HCT116 (cell line): ENCODE results near the gene ANXA2R. TPM values are rescaled to one million over a fixed set of nuclear protein-coding genes. Genes with fewer than 3 reads are reported as not detected.
"Not testable (repeated sequence)": the region's sequence is repeated elsewhere in the genome, so short reads cannot be mapped to it uniquely, and the experiment has no call there.

Source experiments
- ATAC-seq: fragments of 200-7000 bp; cut with Tn5 transposase; 2 replicates; pipeline ENCODE4 v1.9.1; 2020; ENCODE audit warnings: mild to moderate bottlenecking, moderate library complexity
- BruUV-seq: library from RNA; stranded (reverse); fragments of 400-500 nt; replicated peaks from 2 replicates; lab custom pipeline; 2021; lab: Mats Ljungman, UMichigan
- CTCF ChIA-PET: fragments of 300-600 bp; sonication (Branson Sonifier 250); formaldehyde crosslinking; loops from one replicate; lab custom pipeline; 2021; ENCODE audit warnings: antibody characterized with exemption; lab: Charles Lee
- POLR2A ChIA-PET: fragments of 300-600, 350-600 bp; sonication (Branson Sonifier 250); formaldehyde crosslinking; loops from one replicate; lab custom pipeline; 2021; ENCODE audit warnings: antibody characterized with exemption; lab: Charles Lee
- RAD21 ChIA-PET, 2 experiments: fragments of 300-600 bp; sonication (Branson Sonifier 250); formaldehyde crosslinking; loops; one replicate each; lab custom pipeline; 2023; ENCODE audit warnings: low total read pairs in 2 of 2; ENCODE audit not compliant: uncharacterized antibody in 2 of 2, unreplicated experiment in 2 of 2, low non-redundant PET in 1 of 2; lab: Charles Lee
- DNase-seq: peaks from one replicate; pipeline ENCODE4 v3.0.0-alpha.2; 2010; ENCODE audit warnings: low read depth, low spot score
- H2AFZ ChIP-seq: fragments of 200-600 bp; shearing (Covaris generic), sonication (generic); 2 replicates; pipeline ENCODE4 v1.6.1; 2017; ENCODE audit warnings: low read depth, mixed run types, mixed read lengths, antibody characterized with exemption, low read length; ENCODE audit not compliant: poor library complexity, severe bottlenecking
- H3K27ac ChIP-seq: 2 replicates; pipeline ENCODE4 v1.5.1; 2012; ENCODE audit warnings: low read depth, low read length
- H3K27me3 ChIP-seq: fragments of 200-600 bp; sonication (generic); 2 replicates; pipeline ENCODE4 v1.6.1; 2016; ENCODE audit warnings: mixed run types, low read length, mixed read lengths; ENCODE audit not compliant: insufficient read depth
- H3K36me3 ChIP-seq, 2 experiments: fragments of 200-500 bp in 1 of 2; fragments of 200-600 bp in 1 of 2; sonication (Bioruptor generic) in 1 of 2; sonication (generic) in 1 of 2; 2 replicates each; pipeline versions ENCODE4 v1.5.1 to v1.6.1; 2014 to 2016; ENCODE audit warnings: low read length in 2 of 2, inconsistent platforms in 1 of 2, mixed read lengths in 1 of 2, mixed run types in 1 of 2; ENCODE audit not compliant: insufficient read depth in 2 of 2, control insufficient read depth in 1 of 2
- H3K4me1 ChIP-seq, 2 experiments: fragments of 200-600 bp in 1 of 2; sonication (generic) in 1 of 2; 2 replicates each; pipeline versions ENCODE4 v1.5.1 to v1.6.1; 2012 to 2017; ENCODE audit warnings: low read length in 2 of 2, inconsistent platforms in 1 of 2, mild to moderate bottlenecking in 1 of 2, mixed read lengths in 1 of 2, mixed run types in 1 of 2, moderate library complexity in 1 of 2; ENCODE audit not compliant: insufficient read depth in 2 of 2, control insufficient read depth in 1 of 2
- H3K4me2 ChIP-seq: fragments of 200-600 bp; sonication (generic); 2 replicates; pipeline ENCODE4 v1.6.1; 2017; ENCODE audit warnings: mixed run types, low read length, mixed read lengths
- H3K4me3 ChIP-seq, 2 experiments: fragments of 200-600 bp in 1 of 2; sonication (generic) in 1 of 2; replicated peaks in 1 of 2; 2 replicates each; pipeline ENCODE4 v1.5.1; 2011 to 2016; ENCODE audit warnings: low read length in 2 of 2, control low read depth in 1 of 2, low read depth in 1 of 2, mild to moderate bottlenecking in 1 of 2, mixed read lengths in 1 of 2, mixed run types in 1 of 2
- H3K79me2 ChIP-seq: fragments of 200-600 bp; sonication (generic); 2 replicates; pipeline ENCODE4 v1.6.1; 2017; ENCODE audit warnings: mild to moderate bottlenecking, mixed run types, low read length, moderate library complexity, mixed read lengths; ENCODE audit not compliant: insufficient read depth
- H3K9ac ChIP-seq: fragments of 200-600 bp; sonication (generic); 2 replicates; pipeline ENCODE4 v1.6.1; 2016; ENCODE audit warnings: low read length, mixed read lengths
- H3K9me2 ChIP-seq: fragments of 200-600 bp; sonication (generic), shearing (Covaris generic); 2 replicates; pipeline ENCODE4 v1.6.1; 2017; ENCODE audit warnings: mixed run types, mild to moderate bottlenecking, moderate library complexity; ENCODE audit not compliant: insufficient read depth
- H3K9me3 ChIP-seq, 2 experiments: fragments of 200-500 bp in 1 of 2; fragments of 200-600 bp in 1 of 2; sonication (Bioruptor generic) in 1 of 2; sonication (generic) in 1 of 2; 2 replicates each; pipeline ENCODE4 v1.6.1; 2014 to 2017; ENCODE audit warnings: low read length in 2 of 2, mixed read lengths in 2 of 2, inconsistent platforms in 1 of 2, low read depth in 1 of 2, mild to moderate bottlenecking in 1 of 2, mixed run types in 1 of 2, moderate library complexity in 1 of 2; ENCODE audit not compliant: control insufficient read depth in 1 of 2, insufficient read depth in 1 of 2
- H4K20me1 ChIP-seq: fragments of 200-600 bp; sonication (generic), shearing (Covaris generic); 2 replicates; pipeline ENCODE4 v1.6.1; 2017; ENCODE audit warnings: mixed run types, mild to moderate bottlenecking, moderate library complexity; ENCODE audit not compliant: insufficient read depth
- CBX3 ChIP-seq: IDR thresholded peaks from 2 replicates; pipeline ENCODE4 v1.6.1; 2012; ENCODE audit warnings: low read depth
- CTCF ChIP-seq, 3 experiments: fragments of 200-600 bp in 1 of 3; sonication (generic) in 1 of 3; IDR thresholded peaks in 2 of 3; conservative IDR thresholded peaks in 1 of 3; 2 replicates each; pipeline ENCODE4 v1.5.1; 2012 to 2017; ENCODE audit warnings: low read depth in 2 of 3, low read length in 2 of 3, antibody characterized with exemption in 1 of 3, borderline replicate concordance in 1 of 3, control low read depth in 1 of 3, mild to moderate bottlenecking in 1 of 3, mixed read lengths in 1 of 3, mixed run types in 1 of 3, moderate library complexity in 1 of 3; ENCODE audit not compliant: insufficient read depth in 1 of 3
- EGR1 ChIP-seq: IDR thresholded peaks from 2 replicates; pipeline ENCODE4 v1.6.1; 2012; ENCODE audit warnings: low read depth
- EZH2 ChIP-seq: fragments of 200-600 bp; sonication (generic); IDR thresholded peaks from 2 replicates; pipeline ENCODE4 v1.6.1; 2017; ENCODE audit warnings: antibody characterized with exemption, mixed run types
- EZH2phosphoT487 ChIP-seq: fragments of 200-600 bp; IDR thresholded peaks from 2 replicates; pipeline ENCODE4 v1.6.1; 2018; ENCODE audit warnings: antibody characterized with exemption, borderline replicate concordance
- POLR2AphosphoS5 ChIP-seq: IDR thresholded peaks from 2 replicates; pipeline ENCODE4 v1.6.1; 2011; ENCODE audit warnings: mild to moderate bottlenecking, low read depth, low read length, moderate library complexity
- RAD21 ChIP-seq: IDR thresholded peaks from 2 replicates; pipeline ENCODE4 v1.6.1; 2012; ENCODE audit warnings: low read depth, mild to moderate bottlenecking
- SP1 ChIP-seq: IDR thresholded peaks from 2 replicates; pipeline ENCODE4 v1.6.1; 2012; ENCODE audit warnings: low read depth
- SRF ChIP-seq: IDR thresholded peaks from 2 replicates; pipeline ENCODE4 v1.6.1; 2012; ENCODE audit warnings: low read depth
- TCF7L2 ChIP-seq: IDR thresholded peaks from 2 replicates; pipeline ENCODE4 v1.7.0; 2011; ENCODE audit warnings: borderline replicate concordance, inconsistent platforms; ENCODE audit not compliant: insufficient read depth, insufficient read length; ENCODE audit errors: extremely low read depth
- YY1 ChIP-seq: IDR thresholded peaks from 2 replicates; pipeline ENCODE4 v1.6.1; 2011; ENCODE audit warnings: low read length, low read depth, moderate library complexity, mild to moderate bottlenecking; ENCODE audit not compliant: insufficient replicate concordance; ENCODE audit errors: extremely low read depth
- ZFX ChIP-seq: fragments of 450-650 bp; IDR thresholded peaks from 2 replicates; pipeline ENCODE4 v1.6.1; 2017
- ZNF274 ChIP-seq: fragments of 200-500 bp; sonication (Bioruptor generic); IDR thresholded peaks from 2 replicates; pipeline ENCODE4 v1.6.1; 2014; ENCODE audit warnings: mild to moderate bottlenecking, low read depth, low read length, inconsistent platforms
- intact Hi-C: fragments of 100-400 bp; cut with micrococcal nuclease; formaldehyde crosslinking; loops from 2 replicates; pipeline ENCODE4 v1.10.0; 2022
- total RNA-seq: library from RNA; stranded (reverse); gene quantifications from one replicate; pipeline ENCODE4 v1.2.1, GENCODE V29; 2021; ENCODE audit not compliant: unreplicated experiment

The ANXA2R gene
- total RNA-seq, 1 experiment from 2014 or later: 0.37 TPM

DNA sequence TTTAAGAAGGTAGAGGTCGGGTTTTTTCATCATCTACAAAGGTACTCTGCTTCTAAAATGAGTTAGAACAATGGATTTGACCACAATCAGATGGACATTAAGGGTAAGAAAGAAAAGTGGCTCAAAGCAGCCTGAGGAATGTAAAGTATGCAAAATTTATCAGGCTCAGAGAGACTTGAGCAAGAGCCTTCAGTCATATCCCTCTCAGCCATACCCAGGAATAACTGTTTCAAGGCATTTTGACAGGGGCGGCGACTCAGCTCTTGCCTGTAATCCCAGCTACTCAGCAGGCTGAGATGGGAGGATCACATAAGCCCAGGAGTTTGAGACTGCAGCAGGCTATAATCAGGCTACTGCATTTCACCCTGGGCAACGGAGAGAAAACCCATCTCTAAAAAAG is 38.8 kb upstream of the ANXA2R start:
- Histone ChIP-seq H3K36me3 (no peaks in the 10 kb centered on the region), H2AFZ (no peak overlapping the region), H3K9ac (no peak overlapping the region), H3K9me3 (no peaks in the 10 kb centered on the region), H3K27me3 (no peaks in the 10 kb centered on the region), H3K9me2 (no peaks in the 10 kb centered on the region), H3K79me2 (no peaks in the 10 kb centered on the region), H3K27ac (no peak overlapping the region), H3K4me3 (no peak overlapping the region), H3K4me2 (no peak overlapping the region), H3K4me1 (peaks cover 0 to 1% of the 10 kb centered on the region in 2 experiments; a peak in 1 of 4 replicates), H4K20me1 (no peaks in the 10 kb centered on the region)
- no TSS peak for BruUV-seq
- intact Hi-C loops: no loop called here
- TF ChIP-seq SRF (no peak), ZFX (no peak), CBX3 (no peak), YY1 (no peak), CTCF (IDR thresholded peaks at IDR 0.05 in 2 of 3, conservative IDR thresholded peaks at IDR 0.05 in 1 of 3; ENCODE audit: borderline replicate concordance in 1 of 3, insufficient read depth in 1 of 3, low read depth in 2 of 3, low read length in 2 of 3) (no peak), EGR1 (no peak), RAD21 (no peak), TCF7L2 (no peak), SP1 (no peak), ZNF274 (no peak), EZH2 (no peak), EZH2phosphoT487 (no peak), POLR2AphosphoS5 (no peak)
- DNase-seq (no peak), ATAC-seq (no peak)
- CTCF ChIA-PET: no interaction called here
- POLR2A ChIA-PET: no interaction called here
- RAD21 ChIA-PET: no interaction called here

- RAD21 ChIA-PET, POLR2A ChIA-PET, H2AFZ ChIP-seq, H3K9me3 ChIP-seq, H3K79me2 ChIP-seq, H3K4me3 ChIP-seq, intact Hi-C loops, ATAC-seq, BruUV-seq, H3K27me3 ChIP-seq, H3K9me2 ChIP-seq, CTCF ChIA-PET, H4K20me1 ChIP-seq, H3K4me1 ChIP-seq, H3K36me3 ChIP-seq, DNase-seq, H3K4me2 ChIP-seq, H3K27ac ChIP-seq, H3K9ac ChIP-seq: not testable (repeated sequence)
Measured at GRCh38 chr5:43077446-43078191, 37.5 kb upstream of the ANXA2R start.
